ENCODE measurements around the gene IDE. TPM values are rescaled to one million over a fixed set of nuclear protein-coding genes. Genes with fewer than 3 reads are reported as not detected.

Gene IDE
- total RNA-seq, 4 donors from 2014 or later = 41.2 to 71.0 (median 52.9) TPM

GRCh38 chr10:92508866-92509265, 65.0 kb downstream of the IDE start:
- peaks cover 0 to 54% of the 10 kb centered on the region in 2 donors for H3K36me3 ChIP-seq
- TF ChIP-seq CTCF (IDR thresholded peaks at IDR 0.05 in 4 of 5, conservative IDR thresholded peaks at IDR 0.05 in 1 of 5) (no peak), POLR2A (IDR thresholded peaks at IDR 0.05) (no peak)

GRCh38 chr10:92506336-92506735, 67.6 kb downstream of the IDE start:
- TF ChIP-seq CTCF (IDR thresholded peaks at IDR 0.05 in 4 of 5, conservative IDR thresholded peaks at IDR 0.05 in 1 of 5) = no peak
- no peak for TF ChIP-seq POLR2A (IDR thresholded peaks at IDR 0.05)
- Histone ChIP-seq H3K27me3 (no peaks in the 10 kb centered on the region), H3K36me3 (peaks cover 0 to 53% of the 10 kb centered on the region in 2 donors), H3K4me1 (no peaks in the 10 kb centered on the region), H3K27ac (no peak overlapping the region), H3K9me3 (no peaks in the 10 kb centered on the region), H3K4me3 (no peak overlapping the region)
- DNase-seq (no peak), ATAC-seq (no peak)
- in situ Hi-C loops (cut with MboI; ENCODE audit: low sequenced_read_pairs in 4 of 4) (no loop called here), intact Hi-C loops (cut with DNase I; ENCODE audit: low total_unique reads) (no loop called here)

More at GRCh38 chr10:92508866-92509265, 65.0 kb downstream of the IDE start:
- no peaks in the 10 kb centered on the region for H3K27me3 ChIP-seq
- no peaks in the 10 kb centered on the region for H3K9me3 ChIP-seq
- H3K4me3 ChIP-seq = no peak overlapping the region
- no peaks in the 10 kb centered on the region for H3K4me1 ChIP-seq
- in situ Hi-C loops (cut with MboI; ENCODE audit: low sequenced_read_pairs in 4 of 4) (no loop called here), intact Hi-C loops (cut with DNase I; ENCODE audit: low total_unique reads) (no loop called here)
- ATAC-seq (no peak), DNase-seq (no peak)
- no peak overlapping the region for H3K27ac ChIP-seq

GRCh38 chr10:92505044-92505443, 68.8 kb downstream of the IDE start:
- Histone ChIP-seq H3K9me3 (no peaks in the 10 kb centered on the region), H3K27me3 (no peaks in the 10 kb centered on the region), H3K4me1 (no peaks in the 10 kb centered on the region), H3K27ac (no peak overlapping the region), H3K4me3 (no peak overlapping the region), H3K36me3 (peaks cover 0 to 59% of the 10 kb centered on the region in 2 donors)
- no peak for DNase-seq
- intact Hi-C loops (cut with DNase I; ENCODE audit: low total_unique reads) (no loop called here), in situ Hi-C loops (cut with MboI; ENCODE audit: low sequenced_read_pairs in 4 of 4) (no loop called here)
- TF ChIP-seq POLR2A (IDR thresholded peaks at IDR 0.05) = no peak
- no peak for TF ChIP-seq CTCF (IDR thresholded peaks at IDR 0.05 in 4 of 5, conservative IDR thresholded peaks at IDR 0.05 in 1 of 5)
- ATAC-seq = no peak

GRCh38 chr10:92502296-92502808, 71.5 kb downstream of the IDE start:
- no peaks in the 10 kb centered on the region for H3K9me3 ChIP-seq
- in situ Hi-C loops (cut with MboI; ENCODE audit: low sequenced_read_pairs in 4 of 4) (no loop called here), intact Hi-C loops (cut with DNase I; ENCODE audit: low total_unique reads) (no loop called here)
- H3K27ac ChIP-seq = no peak overlapping the region
- H3K27me3 ChIP-seq = no peaks in the 10 kb centered on the region
- DNase-seq = no peak
- H3K4me1 ChIP-seq = peaks cover 0 to 6% of the 10 kb centered on the region in 2 donors
- ATAC-seq = no peak
- TF ChIP-seq CTCF (IDR thresholded peaks at IDR 0.05 in 4 of 5, conservative IDR thresholded peaks at IDR 0.05 in 1 of 5) (no peak), POLR2A (IDR thresholded peaks at IDR 0.05) (no peak)
- no peak overlapping the region for H3K4me3 ChIP-seq
- peaks cover 0 to 56% of the 10 kb centered on the region in 2 donors for H3K36me3 ChIP-seq

- in situ Hi-C loops (cut with MboI; ENCODE audit: low sequenced_read_pairs in 4 of 4) (loop anchor here in 1 of 4 donors (25.0 kb wide), 1 partner anchor 656 kb away; no protein-coding TSS in a partner anchor), intact Hi-C loops (cut with DNase I; ENCODE audit: low total_unique reads) (no loop called here)
- DNase-seq (no peak), ATAC-seq (no peak)
- Histone ChIP-seq H3K4me3 (no peak overlapping the region), H3K27me3 (no peaks in the 10 kb centered on the region), H3K4me1 (peaks cover 0 to 6% of the 10 kb centered on the region in 2 donors), H3K9me3 (no peaks in the 10 kb centered on the region), H3K27ac (no peak overlapping the region), H3K36me3 (peaks cover 5 to 50% of the 10 kb centered on the region in 2 donors)
- no peak for TF ChIP-seq CTCF (IDR thresholded peaks at IDR 0.05 in 4 of 5, conservative IDR thresholded peaks at IDR 0.05 in 1 of 5)
- TF ChIP-seq POLR2A (IDR thresholded peaks at IDR 0.05) = no peak
Measured at GRCh38 chr10:92493362-92493761, 80.5 kb downstream of the IDE start.
